NCI-H510A (cell line): ENCODE data around the gene LRRC7.
"Not testable (repeated sequence)": the region's sequence is repeated elsewhere in the genome, so short reads cannot be mapped to it uniquely, and the experiment has no call there.

Experiments
- DNase-seq: peaks from one replicate; lab custom pipeline; 2025; lab: John Stamatoyannopoulos, UW

LRRC7 gene

GRCh38 chr1:69697340-69697739 lies 129.6 kb downstream of the LRRC7 start:
- no peak for DNase-seq

- no peak for DNase-seq
These were observed 133.0 kb downstream of the LRRC7 start for GRCh38 chr1:69700770-69701169.

- no peak for DNase-seq
These were observed 134.4 kb downstream of the LRRC7 start for GRCh38 chr1:69702085-69702484.

- DNase-seq = no peak
These were observed 138.8 kb downstream of the LRRC7 start for GRCh38 chr1:69706473-69706872.

- DNase-seq = no peak
These were observed 139.4 kb downstream of the LRRC7 start for GRCh38 chr1:69707103-69707502.

GRCh38 chr1:69710484-69711189 lies 142.9 kb downstream of the LRRC7 start:
- DNase-seq = no peak

- DNase-seq = no peak
These were observed 143.6 kb downstream of the LRRC7 start for GRCh38 chr1:69711190-69711930.

GRCh38 chr1:69717834-69718233 lies 150.1 kb downstream of the LRRC7 start:
- not testable (repeated sequence) for DNase-seq

- no peak for DNase-seq
These were observed 160.5 kb downstream of the LRRC7 start for GRCh38 chr1:69728206-69728605.

- no peak for DNase-seq
These were observed 165.3 kb downstream of the LRRC7 start for GRCh38 chr1:69733061-69733460.

GRCh38 chr1:69737527-69738185 lies 169.9 kb downstream of the LRRC7 start:
- DNase-seq = peak; percentile 37

- DNase-seq = no peak
These were observed 170.9 kb downstream of the LRRC7 start for GRCh38 chr1:69738458-69739250.

GRCh38 chr1:69739251-69739605 lies 171.5 kb downstream of the LRRC7 start:
- no peak for DNase-seq

- DNase-seq = no peak
These were observed 175.4 kb downstream of the LRRC7 start for GRCh38 chr1:69743146-69743545.

- DNase-seq = no peak
These were observed 176.7 kb downstream of the LRRC7 start for GRCh38 chr1:69744381-69744780.

GRCh38 chr1:69747207-69747606 lies 179.5 kb downstream of the LRRC7 start:
- no peak for DNase-seq

GRCh38 chr1:69750638-69751037 lies 182.9 kb downstream of the LRRC7 start:
- no peak for DNase-seq

GRCh38 chr1:69752831-69753230 lies 185.1 kb downstream of the LRRC7 start:
- no peak for DNase-seq

GRCh38 chr1:69754521-69754920 lies 186.8 kb downstream of the LRRC7 start:
- no peak for DNase-seq

- DNase-seq = no peak
These were observed 187.9 kb downstream of the LRRC7 start for GRCh38 chr1:69755647-69756046.

- no peak for DNase-seq
These were observed 198.2 kb downstream of the LRRC7 start for GRCh38 chr1:69765951-69766350.

GRCh38 chr1:69766431-69767180 lies 198.9 kb downstream of the LRRC7 start:
- no peak for DNase-seq
